Keratinocyte (primary cell): ENCODE data around the gene ITPK1. TPM values are rescaled to one million over a fixed set of nuclear protein-coding genes. Genes with fewer than 3 reads are reported as not detected.

Experiments
- DNase-seq: peaks from one replicate; pipeline ENCODE4 v3.0.0-alpha.2; 2011; ENCODE audit warnings: low read depth, missing footprints, low spot score
- FAIRE-seq: peaks from 2 replicates; lab custom pipeline; 2011; peaks lifted over from hg19 to GRCh38; lab: Jason Lieb, UNC
- H2AFZ ChIP-seq: 2 replicates; pipeline ENCODE4 v1.6.0; 2012; ENCODE audit warnings: low read length, control low read depth, inconsistent platforms; ENCODE audit not compliant: control insufficient read depth
- H3K27ac ChIP-seq: 2 replicates; pipeline ENCODE4 v1.5.1; 2011; ENCODE audit warnings: low read length; ENCODE audit not compliant: control insufficient read depth, insufficient read depth
- H3K27me3 ChIP-seq: 3 replicates; pipeline ENCODE4 v1.6.0; 2011; ENCODE audit warnings: low read length; ENCODE audit not compliant: control insufficient read depth, insufficient read depth; ENCODE audit errors: extremely low read depth
- H3K36me3 ChIP-seq, 2 experiments: 2 replicates in 1 of 2; 3 replicates in 1 of 2; pipeline ENCODE4 v1.5.1; 2011; ENCODE audit warnings: low read length in 2 of 2, mild to moderate bottlenecking in 1 of 2; ENCODE audit not compliant: control insufficient read depth in 2 of 2, insufficient read depth in 2 of 2; ENCODE audit errors: extremely low read depth in 1 of 2
- H3K4me1 ChIP-seq: 3 replicates; pipeline ENCODE4 v1.5.1; 2011; ENCODE audit warnings: low read length; ENCODE audit not compliant: control insufficient read depth, insufficient read depth; ENCODE audit errors: extremely low read depth
- H3K4me2 ChIP-seq: 3 replicates; pipeline ENCODE4 v1.6.0; 2011; ENCODE audit warnings: low read depth, low read length; ENCODE audit not compliant: control insufficient read depth, insufficient read depth; ENCODE audit errors: extremely low read depth
- H3K4me3 ChIP-seq, 3 experiments: fragments of 200-600 bp in 1 of 3; sonication (generic) in 1 of 3; 2 replicates in 2 of 3; 3 replicates in 1 of 3; pipeline ENCODE4 v1.5.1; 2011 to 2016; ENCODE audit warnings: low read length in 3 of 3, mild to moderate bottlenecking in 3 of 3, control low read depth in 2 of 3, inconsistent platforms in 1 of 3, low read depth in 1 of 3, mixed read lengths in 1 of 3, mixed run types in 1 of 3, moderate library complexity in 1 of 3; ENCODE audit not compliant: control insufficient read depth in 2 of 3, insufficient read depth in 2 of 3; ENCODE audit errors: extremely low read depth in 1 of 3
- H3K79me2 ChIP-seq: 2 replicates; pipeline ENCODE4 v1.6.0; 2012; ENCODE audit warnings: low read length; ENCODE audit not compliant: control insufficient read depth, insufficient read depth
- H3K9ac ChIP-seq: 3 replicates; pipeline ENCODE4 v1.6.0; 2011; ENCODE audit warnings: low read length; ENCODE audit not compliant: control insufficient read depth, insufficient read depth; ENCODE audit errors: extremely low read depth
- H3K9me1 ChIP-seq: 3 replicates; pipeline ENCODE4 v1.6.0; 2011; ENCODE audit warnings: low read length; ENCODE audit not compliant: control insufficient read depth, insufficient read depth; ENCODE audit errors: extremely low read depth
- H3K9me3 ChIP-seq: 2 replicates; pipeline ENCODE4 v1.5.1; 2012; ENCODE audit warnings: low read depth, low read length; ENCODE audit not compliant: control insufficient read depth
- H4K20me1 ChIP-seq: 3 replicates; pipeline ENCODE4 v1.6.0; 2011; ENCODE audit warnings: low read length; ENCODE audit not compliant: control insufficient read depth, insufficient read depth; ENCODE audit errors: extremely low read depth
- CTCF ChIP-seq, 3 experiments: IDR thresholded peaks in 1 of 3; conservative IDR thresholded peaks in 1 of 3; optimal IDR thresholded peaks in 1 of 3; 2 replicates in 2 of 3; 3 replicates in 1 of 3; pipeline versions ENCODE3 to v1.5.1; 2011; ENCODE audit warnings: low read length in 3 of 3, mild to moderate bottlenecking in 3 of 3, moderate library complexity in 2 of 3, control low read depth in 1 of 3, inconsistent platforms in 1 of 3; ENCODE audit not compliant: insufficient read depth in 2 of 3; ENCODE audit errors: extremely low read depth in 1 of 3
- EZH2 ChIP-seq: IDR thresholded peaks from one replicate; pipeline ENCODE4 v1.6.1; 2012; ENCODE audit warnings: inconsistent platforms, mild to moderate bottlenecking, low read length, moderate library complexity
- dilution Hi-C: fragments of 300-500 bp; cut with MboI; formaldehyde crosslinking; loops from one replicate; pipeline ENCODE4 v1.7.0; 2020; ENCODE audit warnings: low sequenced_read_pairs; ENCODE audit not compliant: extremely low pct_ligation_motif_present
- polyA plus RNA-seq, 5 experiments: library from polyadenylated mRNA; depleted of rRNA in 3 of 5; stranded (reverse) in 3 of 5; stranded (forward) in 1 of 5; unstranded in 1 of 5; fragments of >200 nt; gene quantifications; 1 replicate in 1 of 5; 2 replicates in 3 of 5; 3 replicates in 1 of 5; pipeline versions ENCODE4 v1.2.1 to v1.2.3, GENCODE V29; 2011 to 2012; ENCODE audit warnings: missing spikeins in 2 of 5, low read depth in 1 of 5, low replicate concordance in 1 of 5

ITPK1 gene
- polyA plus RNA-seq, 1 donor (not counting 4 experiments of a cell fraction or from before 2014, with no cell fraction given): 67.8 TPM

- peaks cover 33% of the 10 kb centered on the region for H3K79me2 ChIP-seq
These were observed 85.0 kb downstream of the ITPK1 start for GRCh38 chr14:93030761-93031160.

GRCh38 chr14:93029911-93030508 lies 85.7 kb downstream of the ITPK1 start:
- DNase-seq: no peak
- Histone ChIP-seq H3K4me3 (no peak overlapping the region), H3K27me3 (no peaks in the 10 kb centered on the region), H3K9ac (no peak overlapping the region), H3K9me1 (no peaks in the 10 kb centered on the region), H2AFZ (no peak overlapping the region), H3K79me2 (peaks cover 33% of the 10 kb centered on the region), H3K4me1 (peaks cover 24% of the 10 kb centered on the region), H3K27ac (no peak overlapping the region), H3K9me3 (no peaks in the 10 kb centered on the region), H3K4me2 (no peak overlapping the region), H4K20me1 (no peaks in the 10 kb centered on the region), H3K36me3 (peaks cover 0 to 3% of the 10 kb centered on the region in 2 experiments)
- dilution Hi-C loops: no loop called here
- TF ChIP-seq CTCF (optimal IDR thresholded peaks at IDR 0.05 in 1 of 3, IDR thresholded peaks at IDR 0.05 in 1 of 3, conservative IDR thresholded peaks at IDR 0.05 in 1 of 3; ENCODE audit: extremely low read depth in 1 of 3, insufficient read depth in 2 of 3, low read length in 3 of 3) (no peak), EZH2 (no peak)
- no peak for FAIRE-seq

More at GRCh38 chr14:93030761-93031160, 85.0 kb downstream of the ITPK1 start:
- H3K9me3 ChIP-seq: no peaks in the 10 kb centered on the region
- TF ChIP-seq EZH2 (no peak), CTCF (optimal IDR thresholded peaks at IDR 0.05 in 1 of 3, IDR thresholded peaks at IDR 0.05 in 1 of 3, conservative IDR thresholded peaks at IDR 0.05 in 1 of 3; ENCODE audit: extremely low read depth in 1 of 3, insufficient read depth in 2 of 3, low read length in 3 of 3) (no peak)
- no peak overlapping the region for H3K4me3 ChIP-seq
- H3K27me3 ChIP-seq: no peaks in the 10 kb centered on the region
- H3K36me3 ChIP-seq: peaks cover 0 to 3% of the 10 kb centered on the region in 2 experiments
- no peak overlapping the region for H2AFZ ChIP-seq
- H3K4me2 ChIP-seq: no peak overlapping the region
- dilution Hi-C loops: no loop called here
- no peak for DNase-seq
- H4K20me1 ChIP-seq: no peaks in the 10 kb centered on the region
- no peaks in the 10 kb centered on the region for H3K9me1 ChIP-seq
- H3K27ac ChIP-seq: no peak overlapping the region
- no peak overlapping the region for H3K9ac ChIP-seq
- peaks cover 30% of the 10 kb centered on the region for H3K4me1 ChIP-seq
- FAIRE-seq: no peak
